Bone marrow (tissue), 2 donors: ENCODE measurements around the gene ZBTB20.

Source experiments
- DNase-seq, 2 donors: peaks; one replicate each; lab custom pipeline; 2025; lab: John Stamatoyannopoulos, UW

The ZBTB20 gene

DNA sequence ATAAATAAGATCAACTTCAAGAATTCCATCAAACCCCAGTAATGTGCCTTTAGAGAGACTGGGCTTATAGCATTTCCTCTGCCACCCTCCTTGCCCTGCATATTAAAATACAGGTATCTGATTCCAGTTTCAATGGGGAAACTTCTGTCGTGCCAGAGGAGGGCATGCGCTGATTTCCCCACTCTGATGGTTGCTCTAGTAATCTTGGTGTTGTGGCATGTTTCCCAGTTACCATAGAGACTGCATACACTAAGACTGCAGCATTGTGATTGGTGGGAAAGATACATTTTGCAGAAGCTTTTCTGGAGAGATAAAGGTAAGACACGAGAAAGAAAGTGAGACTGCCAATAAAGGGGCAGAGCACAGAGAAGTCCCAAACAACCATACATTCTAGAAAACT is 627.7 kb downstream of the ZBTB20 start:
- no peak for DNase-seq

- no peak for DNase-seq
Measured at GRCh38 chr3:114518206-114518808, 628.8 kb downstream of the ZBTB20 start.

DNA sequence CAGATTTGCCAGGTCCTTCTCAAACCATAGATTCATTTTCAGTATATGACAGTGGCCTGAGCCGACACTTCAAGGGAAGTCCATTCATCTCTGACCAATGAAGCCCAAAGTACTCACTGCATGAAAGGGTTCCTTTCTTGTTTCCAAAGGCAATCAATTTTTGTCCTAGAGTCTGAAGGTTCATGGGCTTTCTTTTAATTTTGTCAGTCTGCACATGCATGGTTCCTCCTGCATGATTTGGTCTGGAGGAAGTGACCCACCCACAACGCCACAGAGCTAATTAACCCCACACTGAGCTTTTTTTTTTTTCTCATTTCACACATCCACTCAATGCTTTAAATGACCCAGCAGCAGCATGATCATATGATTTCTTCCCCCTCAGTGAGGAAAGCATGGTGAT is 636.9 kb downstream of the ZBTB20 start:
- no peak for DNase-seq

DNA sequence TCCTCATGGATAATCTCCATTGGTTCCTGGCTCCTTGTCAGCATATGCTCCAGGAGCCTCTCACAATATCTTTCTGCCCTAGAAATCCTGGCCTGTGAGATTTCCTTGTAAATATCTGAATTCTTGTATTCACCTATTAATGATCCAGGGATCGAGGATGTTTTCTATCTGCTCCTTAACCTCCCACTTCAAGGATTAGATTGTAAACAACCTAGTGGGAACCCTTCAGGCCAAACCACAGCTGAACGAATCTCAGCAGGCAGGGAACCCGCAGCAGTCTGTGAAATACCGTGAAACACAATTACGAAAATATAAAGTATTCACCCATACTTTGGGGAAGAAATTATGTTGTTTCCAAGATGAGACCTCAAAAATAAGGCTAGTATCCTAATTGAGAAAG is 637.3 kb downstream of the ZBTB20 start:
- DNase-seq, result no peak

- no peak for DNase-seq
Measured at GRCh38 chr3:114508976-114509375, 638.1 kb downstream of the ZBTB20 start.

DNA sequence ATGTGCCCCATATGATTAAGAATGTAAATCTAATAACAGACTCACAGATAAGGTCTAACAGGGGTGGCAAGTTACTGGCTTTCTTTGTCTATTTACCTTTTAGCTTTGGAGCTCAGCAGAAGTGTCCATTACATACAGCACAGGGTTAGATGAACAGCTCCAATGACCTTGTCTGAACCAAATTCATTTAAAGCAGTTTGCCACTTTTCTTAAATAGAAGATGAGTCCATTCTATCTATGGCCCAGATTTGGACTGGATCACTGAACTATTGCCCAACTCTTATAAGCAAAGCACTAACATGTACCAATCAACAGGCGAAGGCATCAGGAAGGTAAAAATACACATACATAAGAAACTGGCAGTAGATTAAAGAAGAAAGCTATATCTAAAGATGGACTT is 638.9 kb downstream of the ZBTB20 start:
- DNase-seq, result no peak

DNA sequence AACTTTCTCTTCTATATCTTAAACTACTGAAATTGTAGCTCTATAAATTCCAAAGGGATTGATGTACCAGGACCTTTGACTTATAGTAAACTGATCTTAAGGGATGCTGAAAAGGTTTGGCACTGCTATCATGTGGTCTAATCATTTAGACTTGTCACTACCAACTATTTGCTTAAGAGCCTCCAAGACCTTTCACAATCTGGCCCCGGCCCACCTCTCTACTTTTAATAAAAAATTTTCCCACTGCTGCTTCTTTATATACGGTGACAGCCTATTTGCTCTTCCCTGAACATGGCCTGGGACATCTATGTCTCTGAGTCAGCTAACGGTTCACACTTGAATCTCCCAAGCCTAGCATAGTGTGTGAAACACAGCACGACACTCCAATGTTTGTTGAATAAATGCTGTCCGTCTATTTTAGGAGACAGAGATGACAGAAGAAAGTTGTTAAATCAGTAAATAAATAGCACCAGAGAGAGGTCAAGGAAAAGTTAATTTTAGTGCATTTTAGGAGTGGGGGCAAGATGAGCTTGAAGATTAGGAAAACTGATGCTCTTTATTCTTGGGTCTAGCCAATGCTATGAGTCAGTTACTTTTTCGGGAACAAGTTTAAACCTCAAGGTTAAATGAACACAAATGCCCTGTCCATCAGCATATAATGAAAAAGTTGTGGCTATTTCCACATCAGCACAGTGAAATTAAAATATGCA is 640.3 kb downstream of the ZBTB20 start:
- no peak for DNase-seq

DNA sequence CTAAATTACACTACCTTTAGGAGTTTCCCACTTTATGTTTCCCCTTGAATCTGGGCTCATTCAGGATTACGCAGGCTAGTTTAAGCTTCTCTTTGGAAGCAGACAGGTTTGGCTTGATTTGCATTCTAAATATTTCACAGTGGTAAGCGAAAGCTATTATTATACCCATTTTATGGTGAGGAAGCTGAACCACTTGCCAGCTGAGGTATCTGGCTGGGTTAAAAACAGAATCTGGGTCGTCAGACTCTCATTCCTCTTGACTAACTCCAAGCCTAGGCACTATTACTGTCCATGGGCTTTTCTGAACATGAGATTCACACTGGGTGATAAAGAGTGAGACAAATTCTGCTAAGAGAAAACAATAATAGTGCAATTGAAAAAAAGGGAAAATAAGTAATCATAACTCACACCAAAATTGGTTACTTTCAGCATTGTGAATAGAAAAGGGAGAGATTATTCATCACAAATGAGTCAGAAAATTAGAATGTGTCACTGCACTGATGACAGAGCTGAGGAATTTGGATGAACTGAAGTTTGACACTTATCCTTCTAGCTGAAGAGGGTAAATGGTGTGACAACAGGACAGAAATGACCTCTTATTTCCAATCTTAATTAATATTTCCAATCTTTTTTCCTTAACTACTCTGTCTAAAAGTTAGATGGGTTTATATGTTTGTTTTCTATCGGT is 642.0 kb downstream of the ZBTB20 start:
- no peak for DNase-seq

GRCh38 chr3:114502204-114502603 is 644.9 kb downstream of the ZBTB20 start:
- no peak for DNase-seq

DNA sequence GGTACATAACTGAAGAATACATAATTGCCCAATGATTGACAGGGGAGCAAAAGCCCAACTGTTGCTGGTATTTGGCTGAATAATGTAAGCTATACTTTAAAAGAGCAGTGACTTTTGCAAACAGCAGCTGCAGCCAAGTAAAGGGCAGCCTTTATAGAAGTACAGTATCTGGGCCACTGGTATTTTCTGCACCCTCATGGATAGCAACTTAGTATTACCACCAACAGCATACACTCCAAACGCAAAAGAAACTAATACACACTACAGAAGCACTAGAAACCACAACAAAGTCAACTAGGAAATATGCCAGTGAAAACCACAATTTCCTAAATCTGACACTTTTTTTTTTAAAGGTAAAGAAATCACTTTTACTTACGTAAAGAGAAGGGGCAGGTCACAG is 647.1 kb downstream of the ZBTB20 start:
- no peak for DNase-seq

GRCh38 chr3:114498539-114499370 is 648.3 kb downstream of the ZBTB20 start:
- DNase-seq, result no peak

DNA sequence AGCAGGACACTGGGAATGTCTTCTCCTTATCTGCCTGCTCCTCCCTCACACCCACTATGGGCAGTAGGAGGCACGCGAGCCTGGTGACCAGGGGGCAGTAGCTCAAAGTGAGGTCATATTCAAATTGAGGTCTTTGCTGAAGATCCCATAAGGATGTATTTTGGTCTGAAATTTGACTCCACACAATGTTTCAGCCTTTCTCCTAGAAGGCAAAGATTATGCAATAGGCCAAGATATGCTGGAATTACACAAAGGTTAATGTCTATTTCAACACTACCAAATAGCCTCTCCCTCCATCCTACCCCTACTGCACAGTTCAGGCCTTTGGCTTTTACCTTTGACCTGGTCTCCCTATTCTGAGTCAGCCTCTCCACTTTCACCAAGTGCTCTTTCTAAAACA is 650.2 kb downstream of the ZBTB20 start:
- no peak for DNase-seq

DNA sequence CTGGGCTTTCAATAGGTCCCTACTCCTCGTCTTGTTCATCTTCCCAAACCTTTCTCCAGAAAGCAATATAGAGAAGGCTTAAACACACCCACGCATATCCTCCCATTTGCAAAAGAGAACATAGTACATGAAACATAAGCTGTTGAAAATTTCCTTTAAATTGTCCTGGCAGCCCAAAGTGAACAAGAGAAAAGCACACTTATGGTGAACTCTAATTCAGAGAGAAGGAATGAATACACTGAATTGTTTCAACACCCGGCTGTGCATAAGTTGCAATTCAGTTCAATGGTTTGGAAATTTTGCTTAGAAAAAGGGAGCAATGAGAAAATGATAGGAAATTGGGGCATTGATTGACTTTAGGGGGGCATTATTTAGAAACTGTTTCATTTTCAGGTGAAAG is 650.6 kb downstream of the ZBTB20 start:
- no peak for DNase-seq

- no peak for DNase-seq
Measured at GRCh38 chr3:114496021-114496434, 651.1 kb downstream of the ZBTB20 start.

DNA sequence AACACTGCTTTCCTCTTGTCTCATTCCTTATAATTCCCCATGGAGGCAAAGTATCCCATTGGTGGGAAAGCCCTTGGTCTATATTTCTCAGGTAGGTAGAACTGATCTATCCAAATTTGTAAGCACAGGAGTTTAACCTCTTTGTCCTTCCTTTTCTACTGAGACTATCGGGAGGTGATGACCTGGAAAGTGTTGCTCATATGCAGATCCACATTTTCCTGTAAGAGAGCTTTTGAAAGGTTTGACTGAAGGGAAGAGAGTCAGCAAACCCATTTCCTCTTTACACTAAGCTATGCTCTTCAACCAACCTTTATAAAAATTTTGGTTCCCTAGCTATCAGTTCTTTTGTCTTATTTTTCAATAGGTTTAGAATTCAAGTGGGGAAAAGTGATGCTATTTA is 652.6 kb downstream of the ZBTB20 start:
- DNase-seq, result no peak

DNA sequence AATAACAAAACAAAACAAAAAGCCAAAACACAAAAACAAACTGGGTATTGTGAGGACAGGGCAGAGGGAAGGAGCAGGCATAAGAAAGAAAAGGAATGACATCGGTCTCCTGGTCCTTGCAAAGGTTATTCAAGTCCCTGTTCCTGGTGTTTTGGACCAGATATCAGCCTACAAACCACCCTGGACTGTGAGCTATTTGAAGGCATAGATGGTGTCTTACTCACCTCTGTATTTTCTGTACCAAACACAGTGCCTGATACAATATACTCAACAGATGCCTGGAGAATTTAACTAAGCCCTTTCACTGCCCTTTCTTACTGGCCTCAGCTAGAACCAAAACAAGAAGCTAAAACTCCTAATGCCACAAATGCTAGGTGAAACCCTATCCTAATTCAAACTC is 656.3 kb downstream of the ZBTB20 start:
- no peak for DNase-seq

- DNase-seq, result no peak
Measured at GRCh38 chr3:114487502-114487901, 659.6 kb downstream of the ZBTB20 start.

GRCh38 chr3:114484919-114485318 is 662.2 kb downstream of the ZBTB20 start:
- DNase-seq, result no peak

DNA sequence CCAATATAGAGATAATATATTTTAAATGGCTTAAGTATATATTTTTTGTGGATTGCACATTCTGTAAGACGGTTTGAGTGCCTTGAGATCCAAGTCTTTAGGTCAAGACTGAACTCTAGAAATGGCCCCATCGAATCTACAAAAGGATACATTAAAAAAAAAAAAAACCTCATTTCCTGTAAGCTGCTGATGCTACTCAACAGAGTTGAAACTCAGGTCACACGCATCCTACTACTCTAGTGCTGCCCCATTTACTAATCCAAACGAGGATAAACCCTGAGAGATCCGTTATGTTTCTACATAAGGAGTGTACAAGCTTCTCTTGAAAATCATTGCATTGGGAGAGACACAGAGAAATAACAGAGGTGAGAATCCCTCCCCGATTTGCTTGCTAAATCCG is 666.0 kb downstream of the ZBTB20 start:
- DNase-seq, result no peak

GRCh38 chr3:114480442-114480841 is 666.6 kb downstream of the ZBTB20 start:
- DNase-seq, result no peak

- DNase-seq, result no peak
Measured at GRCh38 chr3:114478801-114479200, 668.3 kb downstream of the ZBTB20 start.

DNA sequence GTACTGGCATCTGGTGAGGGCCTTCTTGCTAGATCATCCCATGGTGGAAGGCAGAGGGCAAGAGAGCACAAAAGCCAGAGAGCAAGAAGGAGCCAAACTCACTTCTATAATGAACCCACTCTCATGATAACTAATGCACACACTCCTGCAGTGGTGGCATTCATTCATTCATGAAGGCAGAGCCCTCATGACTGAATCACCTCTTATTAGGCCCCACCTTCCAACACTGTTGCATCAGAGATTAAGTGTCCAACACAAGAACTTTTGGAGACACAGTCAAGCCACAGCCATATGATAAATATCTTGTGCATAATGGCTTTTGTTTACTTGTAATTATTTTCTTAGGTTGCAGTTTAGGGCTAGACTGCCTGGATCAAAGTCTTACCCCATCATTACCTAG is 670.6 kb downstream of the ZBTB20 start:
- no peak for DNase-seq

- no peak for DNase-seq
Measured at GRCh38 chr3:114471478-114471877, 675.6 kb downstream of the ZBTB20 start.
